HG03520 (cell line): ENCODE measurements around the gene UBQLNL.

Experiments
- ATAC-seq: cut with Tn5 transposase; IDR thresholded peaks from one replicate; pipeline ENCODE4 v1.9.1; 2021; ENCODE audit warnings: mild to moderate bottlenecking, moderate library complexity; ENCODE audit not compliant: unreplicated experiment

UBQLNL gene

GRCh38 chr11:5516599-5516998 is at the start of gene UBQLNL:
TSS of gene UBQLNL (minus strand) at chr11:5516699. CDS start at chr11:5516441, 258 bp downstream.
- no peak for ATAC-seq

GRCh38 chr11:5564259-5565019 is 47.9 kb upstream of the UBQLNL start:
- ATAC-seq = no peak

- ATAC-seq = no peak
Measured at GRCh38 chr11:5557751-5558150, 41.3 kb upstream of the UBQLNL start.

GRCh38 chr11:5556596-5557188 is 40.2 kb upstream of the UBQLNL start:
- ATAC-seq = no peak

- no peak for ATAC-seq
Measured at GRCh38 chr11:5553343-5553742, 36.8 kb upstream of the UBQLNL start.

GRCh38 chr11:5550440-5551095 is 34.1 kb upstream of the UBQLNL start:
- ATAC-seq = peak; percentile 71

- ATAC-seq = no peak
Measured at GRCh38 chr11:5548440-5548839, 31.9 kb upstream of the UBQLNL start, which contains the start of gene OR52H1. TSS of gene OR52H1 (minus strand) at chr11:5548540. CDS start at chr11:5545505, 3,035 bp downstream.

- ATAC-seq = no peak
Measured at GRCh38 chr11:5547982-5548381, 31.5 kb upstream of the UBQLNL start.

- ATAC-seq = no peak
Measured at GRCh38 chr11:5546457-5546856, 30.0 kb upstream of the UBQLNL start.

GRCh38 chr11:5541427-5541826 is 24.9 kb upstream of the UBQLNL start:
- no peak for ATAC-seq

GRCh38 chr11:5536482-5536881 is 20.0 kb upstream of the UBQLNL start:
- no peak for ATAC-seq

GRCh38 chr11:5534046-5534445 is 17.5 kb upstream of the UBQLNL start:
- no peak for ATAC-seq

GRCh38 chr11:5531053-5531831 is 14.7 kb upstream of the UBQLNL start:
- ATAC-seq = no peak

GRCh38 chr11:5528495-5528894 is 12.0 kb upstream of the UBQLNL start:
- no peak for ATAC-seq

GRCh38 chr11:5527716-5528115 is 11.2 kb upstream of the UBQLNL start:
- ATAC-seq = no peak

- ATAC-seq = no peak
Measured at GRCh38 chr11:5524756-5525155, 8.3 kb upstream of the UBQLNL start.

GRCh38 chr11:5522308-5522707 is 5.8 kb upstream of the UBQLNL start:
- no peak for ATAC-seq

GRCh38 chr11:5521540-5521939 is 5.0 kb upstream of the UBQLNL start:
- no peak for ATAC-seq

- ATAC-seq = no peak
Measured at GRCh38 chr11:5514841-5515240, 1.7 kb downstream of the UBQLNL start.

- no peak for ATAC-seq
Measured at GRCh38 chr11:5509803-5510202, 6.7 kb downstream of the UBQLNL start, which contains the start of gene UBQLN3. TSS of gene UBQLN3 (minus strand) at chr11:5509957. CDS start at chr11:5509558, 399 bp downstream.

- no peak for ATAC-seq
Measured at GRCh38 chr11:5508605-5509004, 7.9 kb downstream of the UBQLNL start.
